GM19043 (cell line): ENCODE data around the gene SLC38A5.
A peak's percentile ranks its signal among the peaks of the same experiment; 100 is the strongest.

Experiments
- ATAC-seq: cut with Tn5 transposase; IDR thresholded peaks from one replicate; pipeline ENCODE4 v1.9.1; 2021; ENCODE audit warnings: low read depth; ENCODE audit not compliant: unreplicated experiment

Gene SLC38A5

GRCh38 chrX:48492293-48492910 is 22.3 kb upstream of the SLC38A5 start:
- ATAC-seq, result no peak

- no peak for ATAC-seq
Observed at GRCh38 chrX:48491809-48492208, 21.7 kb upstream of the SLC38A5 start.

GRCh38 chrX:48490661-48491060 is 20.6 kb upstream of the SLC38A5 start:
- ATAC-seq, result no peak

- ATAC-seq, result no peak
Observed at GRCh38 chrX:48489892-48490291, 19.8 kb upstream of the SLC38A5 start.

- no peak for ATAC-seq
Observed at GRCh38 chrX:48489296-48489695, 19.2 kb upstream of the SLC38A5 start.

- ATAC-seq, result no peak
Observed at GRCh38 chrX:48488034-48488433, 18.0 kb upstream of the SLC38A5 start.

GRCh38 chrX:48487362-48487798 is 17.3 kb upstream of the SLC38A5 start:
- ATAC-seq, result no peak

- ATAC-seq, result no peak
Observed at GRCh38 chrX:48482526-48482925, 12.5 kb upstream of the SLC38A5 start.

GRCh38 chrX:48480583-48480982 is 10.5 kb upstream of the SLC38A5 start:
- no peak for ATAC-seq

GRCh38 chrX:48480142-48480541 is 10.1 kb upstream of the SLC38A5 start:
- no peak for ATAC-seq

- ATAC-seq, result no peak
Observed at GRCh38 chrX:48478806-48479205, 8.7 kb upstream of the SLC38A5 start.

GRCh38 chrX:48477960-48478755 is 8.1 kb upstream of the SLC38A5 start:
- ATAC-seq, result no peak

GRCh38 chrX:48476919-48477318 is 6.9 kb upstream of the SLC38A5 start:
- no peak for ATAC-seq

GRCh38 chrX:48475774-48476577 is 5.9 kb upstream of the SLC38A5 start, which contains the start of gene FTSJ1:
FTSJ1 (plus strand) TSS chrX:48476199; CDS start chrX:48478048, 1,849 bp downstream.
- ATAC-seq, result peak; percentile 83

GRCh38 chrX:48475296-48475695 is 5.2 kb upstream of the SLC38A5 start:
- no peak for ATAC-seq

GRCh38 chrX:48474581-48474980 is 4.5 kb upstream of the SLC38A5 start:
- ATAC-seq, result no peak

- ATAC-seq, result no peak
Observed at GRCh38 chrX:48474127-48474526, 4.1 kb upstream of the SLC38A5 start.

GRCh38 chrX:48473704-48473990 is 3.6 kb upstream of the SLC38A5 start:
- ATAC-seq, result no peak

GRCh38 chrX:48472851-48473703 is 3.0 kb upstream of the SLC38A5 start:
- no peak for ATAC-seq

GRCh38 chrX:48472225-48472624 is 2.2 kb upstream of the SLC38A5 start:
- ATAC-seq, result no peak

- no peak for ATAC-seq
Observed at GRCh38 chrX:48471504-48471903, 1.4 kb upstream of the SLC38A5 start.
